HepG2 (cell line): ENCODE measurements around the gene RNASE12. TPM values are rescaled to one million over a fixed set of nuclear protein-coding genes. Genes with fewer than 3 reads are reported as not detected.

ENCODE experiments used
- FOXA1 ChIP-seq, 2 experiments: fragments of 450-650 bp in 1 of 2; sonication (generic) in 1 of 2; formaldehyde crosslinking in 1 of 2; IDR thresholded peaks; 2 replicates each; pipeline versions ENCODE4 v1.4.0 to v1.6.1; 2016 to 2020; ENCODE audit warnings: missing genetic modification reagents in 1 of 2
- ISL2 ChIP-seq: sonication (generic); formaldehyde crosslinking; IDR thresholded peaks from 2 replicates; pipeline ENCODE4 v1.5.0; 2020; ENCODE audit warnings: missing genetic modification reagents
- LCORL ChIP-seq, 2 experiments: fragments of 450-650 bp in 1 of 2; sonication (generic) in 1 of 2; formaldehyde crosslinking in 1 of 2; IDR thresholded peaks; 2 replicates each; pipeline versions ENCODE4 v1.5.0 to v1.6.1; 2017 to 2020; ENCODE audit warnings: antibody characterized with exemption in 1 of 2, missing genetic modification reagents in 1 of 2
- MIER3 ChIP-seq: IDR thresholded peaks from 2 replicates; pipeline ENCODE4 v1.6.1; 2016; ENCODE audit warnings: missing compliant biosample characterization, borderline replicate concordance
- NCOR1 ChIP-seq: fragments of 200-600 bp; sonication (generic); IDR thresholded peaks from 2 replicates; pipeline ENCODE4 v1.7.0; 2017; ENCODE audit warnings: antibody characterized with exemption, low read length, borderline replicate concordance
- PHB2 ChIP-seq: fragments of 450-650 bp; IDR thresholded peaks from 2 replicates; pipeline ENCODE4 v1.6.1; 2018; ENCODE audit not compliant: partially characterized antibody
- SMAD3 ChIP-seq: sonication (generic); formaldehyde crosslinking; IDR thresholded peaks from 2 replicates; pipeline ENCODE4 v1.4.0; 2020; ENCODE audit warnings: missing genetic modification reagents
- SMARCE1 ChIP-seq: fragments of 450-650 bp; IDR thresholded peaks from 2 replicates; pipeline ENCODE4 v1.6.1; 2017; ENCODE audit warnings: borderline replicate concordance
- SNAPC2 ChIP-seq: sonication (generic); formaldehyde crosslinking; IDR thresholded peaks from 2 replicates; pipeline ENCODE4 v1.8.1; 2022; ENCODE audit warnings: mild to moderate bottlenecking, missing genetic modification reagents
- SNAPC5 ChIP-seq: sonication (generic); formaldehyde crosslinking; IDR thresholded peaks from 2 replicates; pipeline ENCODE4 v1.8.1; 2023; ENCODE audit warnings: mild to moderate bottlenecking, missing genetic modification reagents, borderline replicate concordance
- SRSF1 ChIP-seq: fragments of 200-400 bp; formaldehyde crosslinking; optimal IDR thresholded peaks from 2 replicates; pipeline ENCODE3; 2017; ENCODE audit warnings: mild to moderate bottlenecking, low read depth, low read length, moderate library complexity
- TOPORS ChIP-seq: sonication (generic); formaldehyde crosslinking; IDR thresholded peaks from 2 replicates; pipeline ENCODE4 v1.8.0; 2023; ENCODE audit warnings: mild to moderate bottlenecking, missing genetic modification reagents
- TRIM24 ChIP-seq: sonication (generic); formaldehyde crosslinking; IDR thresholded peaks from 2 replicates; pipeline ENCODE4 v1.8.0; 2022; ENCODE audit warnings: mild to moderate bottlenecking, missing genetic modification reagents
- YEATS2 ChIP-seq: sonication (generic); formaldehyde crosslinking; IDR thresholded peaks from 2 replicates; pipeline ENCODE4 v1.4.0; 2020; ENCODE audit warnings: missing genetic modification reagents, borderline replicate concordance
- ZNF609 ChIP-seq: sonication (generic); formaldehyde crosslinking; IDR thresholded peaks from 2 replicates; pipeline ENCODE4 v1.4.0; 2020; ENCODE audit warnings: mild to moderate bottlenecking, missing genetic modification reagents, borderline replicate concordance
- ZNF614 ChIP-seq: IDR thresholded peaks from 2 replicates; pipeline ENCODE4 v1.6.1; 2018; ENCODE audit warnings: missing biosample characterization, missing genetic modification reagents, inconsistent platforms, borderline replicate concordance
- polyA plus RNA-seq, 8 experiments: library from polyadenylated mRNA; depleted of rRNA in 3 of 8; stranded (reverse) in 7 of 8; unstranded in 1 of 8; fragments of >200 nt; fragmentation: Illumina TruSeq in 4 of 8; extraction: Trizol in 4 of 8; gene quantifications; 2 replicates each; pipeline versions ENCODE4 v1.2.1 to v1.2.3, GENCODE V29; 2011 to 2016; ENCODE audit warnings: low read depth in 4 of 8, missing spikeins in 1 of 8, mixed read lengths in 1 of 8; ENCODE audit not compliant: insufficient read depth in 1 of 8
- total RNA-seq, 5 experiments: library from RNA; depleted of rRNA; stranded (reverse); fragments of >200 nt; fragmentation: Illumina TruSeq; extraction: Trizol; gene quantifications; 2 replicates each; pipeline ENCODE4 v1.2.3, GENCODE V29; 2016; ENCODE audit warnings: low read depth in 1 of 5
- TF ChIP-seq, protein P1 (sequence below): sonication (generic); formaldehyde crosslinking; IDR thresholded peaks from 2 replicates; pipeline ENCODE4 v1.5.1; 2020; ENCODE audit warnings: missing genetic modification reagents, mild to moderate bottlenecking, borderline replicate concordance
- TF ChIP-seq, protein P2 (sequence below): sonication (generic); formaldehyde crosslinking; IDR thresholded peaks from 2 replicates; pipeline ENCODE4 v1.4.0; 2020; ENCODE audit warnings: missing genetic modification reagents

The RNASE12 gene
- total and polyA plus RNA-seq, 2 of the 13 experiments (the other 11 are each of a cell fraction or from before 2014, with no cell fraction given): not detected

DNA sequence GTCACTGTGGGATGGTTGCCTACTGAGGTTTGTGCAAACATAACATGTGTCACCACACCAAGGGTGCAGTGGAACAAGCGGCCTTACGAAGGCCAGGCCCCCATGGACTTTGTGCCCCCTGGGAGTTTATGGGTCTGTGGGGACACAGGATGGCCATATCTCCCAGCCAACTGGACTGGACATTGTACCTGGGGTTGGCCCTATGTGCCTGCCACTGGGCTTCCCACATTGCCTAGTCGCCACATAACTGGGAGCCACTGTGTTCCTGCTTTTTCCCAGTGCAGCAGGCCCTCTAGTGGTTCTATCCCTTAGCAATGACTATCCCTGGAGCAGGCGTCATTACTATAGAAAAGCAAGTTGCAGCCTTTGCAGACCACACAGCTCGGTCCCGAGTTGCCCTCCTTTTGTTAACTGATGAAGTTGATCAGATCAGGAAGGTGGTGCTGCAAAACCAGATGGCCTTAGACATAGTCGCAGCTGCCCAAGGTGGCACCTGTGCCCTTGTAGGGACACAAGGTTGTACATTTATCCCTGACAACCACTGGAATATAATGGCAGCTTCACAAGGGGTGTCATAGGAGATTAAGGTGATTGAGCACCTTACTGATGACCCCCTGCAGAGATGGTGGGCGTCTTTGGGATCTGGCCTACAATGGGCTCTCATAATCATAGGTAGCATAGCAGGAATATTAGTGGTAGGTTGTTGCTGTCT lies 15.2 kb upstream of the RNASE12 start (continued):
- TF ChIP-seq ISL2 (CRISPR knock-in tag) (peak; percentile 45; the same call in 1 of the 2 replicates), TRIM24 (CRISPR knock-in tag) (peak; percentile 49; the same call in 1 of the 2 replicates), SNAPC5 (CRISPR knock-in tag) (no peak), PHB2 (no peak), SMAD3 (peak; percentile 51; the same call in 1 of the 2 replicates), ZNF614 (CRISPR knock-in tag) (peak; percentile 25; the same call in 1 of the 2 replicates), TOPORS (CRISPR knock-in tag) (no peak), SRSF1 (no peak), YEATS2 (no peak), ZNF609 (peak; percentile 56; the same call in 1 of the 2 replicates), SMARCE1 (no peak), NCOR1 (peak; percentile 85; the same call in 1 of the 2 replicates), LCORL (IDR thresholded peaks at IDR 0.05) (no peak), LCORL (CRISPR knock-in tag; IDR thresholded peaks at IDR 0.05) (peak; percentile 79), FOXA1 (IDR thresholded peaks at IDR 0.05) (no peak), FOXA1 (CRISPR knock-in tag; IDR thresholded peaks at IDR 0.05) (no peak), SNAPC2 (0 out of 2 replicates have a peak, but pooled peaks have one; percentile 38), MIER3 (CRISPR knock-in tag) (peak; percentile 62; the same call in 1 of the 2 replicates)
- TF ChIP-seq, protein P1, sequence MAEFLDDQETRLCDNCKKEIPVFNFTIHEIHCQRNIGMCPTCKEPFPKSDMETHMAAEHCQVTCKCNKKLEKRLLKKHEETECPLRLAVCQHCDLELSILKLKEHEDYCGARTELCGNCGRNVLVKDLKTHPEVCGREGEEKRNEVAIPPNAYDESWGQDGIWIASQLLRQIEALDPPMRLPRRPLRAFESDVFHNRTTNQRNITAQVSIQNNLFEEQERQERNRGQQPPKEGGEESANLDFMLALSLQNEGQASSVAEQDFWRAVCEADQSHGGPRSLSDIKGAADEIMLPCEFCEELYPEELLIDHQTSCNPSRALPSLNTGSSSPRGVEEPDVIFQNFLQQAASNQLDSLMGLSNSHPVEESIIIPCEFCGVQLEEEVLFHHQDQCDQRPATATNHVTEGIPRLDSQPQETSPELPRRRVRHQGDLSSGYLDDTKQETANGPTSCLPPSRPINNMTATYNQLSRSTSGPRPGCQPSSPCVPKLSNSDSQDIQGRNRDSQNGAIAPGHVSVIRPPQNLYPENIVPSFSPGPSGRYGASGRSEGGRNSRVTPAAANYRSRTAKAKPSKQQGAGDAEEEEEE (CRISPR knock-in tag): peak; percentile 72; the same call in 1 of the 2 replicates
- TF ChIP-seq, protein P2, sequence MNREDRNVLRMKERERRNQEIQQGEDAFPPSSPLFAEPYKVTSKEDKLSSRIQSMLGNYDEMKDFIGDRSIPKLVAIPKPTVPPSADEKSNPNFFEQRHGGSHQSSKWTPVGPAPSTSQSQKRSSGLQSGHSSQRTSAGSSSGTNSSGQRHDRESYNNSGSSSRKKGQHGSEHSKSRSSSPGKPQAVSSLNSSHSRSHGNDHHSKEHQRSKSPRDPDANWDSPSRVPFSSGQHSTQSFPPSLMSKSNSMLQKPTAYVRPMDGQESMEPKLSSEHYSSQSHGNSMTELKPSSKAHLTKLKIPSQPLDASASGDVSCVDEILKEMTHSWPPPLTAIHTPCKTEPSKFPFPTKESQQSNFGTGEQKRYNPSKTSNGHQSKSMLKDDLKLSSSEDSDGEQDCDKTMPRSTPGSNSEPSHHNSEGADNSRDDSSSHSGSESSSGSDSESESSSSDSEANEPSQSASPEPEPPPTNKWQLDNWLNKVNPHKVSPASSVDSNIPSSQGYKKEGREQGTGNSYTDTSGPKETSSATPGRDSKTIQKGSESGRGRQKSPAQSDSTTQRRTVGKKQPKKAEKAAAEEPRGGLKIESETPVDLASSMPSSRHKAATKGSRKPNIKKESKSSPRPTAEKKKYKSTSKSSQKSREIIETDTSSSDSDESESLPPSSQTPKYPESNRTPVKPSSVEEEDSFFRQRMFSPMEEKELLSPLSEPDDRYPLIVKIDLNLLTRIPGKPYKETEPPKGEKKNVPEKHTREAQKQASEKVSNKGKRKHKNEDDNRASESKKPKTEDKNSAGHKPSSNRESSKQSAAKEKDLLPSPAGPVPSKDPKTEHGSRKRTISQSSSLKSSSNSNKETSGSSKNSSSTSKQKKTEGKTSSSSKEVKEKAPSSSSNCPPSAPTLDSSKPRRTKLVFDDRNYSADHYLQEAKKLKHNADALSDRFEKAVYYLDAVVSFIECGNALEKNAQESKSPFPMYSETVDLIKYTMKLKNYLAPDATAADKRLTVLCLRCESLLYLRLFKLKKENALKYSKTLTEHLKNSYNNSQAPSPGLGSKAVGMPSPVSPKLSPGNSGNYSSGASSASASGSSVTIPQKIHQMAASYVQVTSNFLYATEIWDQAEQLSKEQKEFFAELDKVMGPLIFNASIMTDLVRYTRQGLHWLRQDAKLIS (CRISPR knock-in tag): no peak
